Mucosa of descending colon (tissue), 3 donors: ENCODE measurements around the gene PGLYRP3. TPM values are rescaled to one million over a fixed set of nuclear protein-coding genes. Genes with fewer than 3 reads are reported as not detected.

Experiments used
- ATAC-seq: fragments of 200-7000 bp; cut with Tn5 transposase; one replicate; pipeline ENCODE4 v1.9.1; 2020; ENCODE audit warnings: mild to moderate bottlenecking, moderate library complexity
- DNase-seq, 3 donors: peaks; one replicate each; pipeline ENCODE4 v3.0.0-alpha.2; 2020
- H3K36me3 ChIP-seq: fragments of 200-600 bp; one replicate; pipeline ENCODE4 v1.8.0; 2021; ENCODE audit warnings: low read depth, mild to moderate bottlenecking
- H3K4me1 ChIP-seq: fragments of 200-600 bp; one replicate; pipeline ENCODE4 v1.8.0; 2021; ENCODE audit warnings: low read depth, mild to moderate bottlenecking
- H3K4me3 ChIP-seq: fragments of 200-600 bp; one replicate; pipeline ENCODE4 v1.8.0; 2021; ENCODE audit warnings: mild to moderate bottlenecking
- H3K9me3 ChIP-seq: fragments of 200-600 bp; one replicate; pipeline ENCODE4 v1.8.0; 2021; ENCODE audit warnings: mild to moderate bottlenecking
- CTCF ChIP-seq: fragments of 200-600 bp; IDR thresholded peaks from one replicate; pipeline ENCODE4 v1.8.0; 2022; ENCODE audit warnings: antibody characterized with exemption, mild to moderate bottlenecking
- intact Hi-C, 2 donors: fragments of 100-400 bp; cut with DNase I in 1 of 2; cut with micrococcal nuclease in 1 of 2; formaldehyde crosslinking; loops; one replicate each; pipeline versions ENCODE4 v1.11.0 to v1.11.1; 2022; cut with DNase I, micrococcal nuclease
- total RNA-seq, 3 donors: library from RNA; stranded (reverse); fragmentation: NEBNext Ultra II Directional in 2 of 3; extraction: Animal tissue kit (Norgen Biotek cat#: 25700) in 2 of 3; gene quantifications; one replicate each; pipeline versions ENCODE4 v1.2.1 to v1.2.4, GENCODE V29; 2021 to 2023
- donor health status: DM: no; HTN: no; CAD: no; lungs with moderate emphysema.
- donor health status: DM: no; HTN: no; CAD: no.
- donor health status: DM: no; HTN: yes; CAD: no.

PGLYRP3 gene
- total RNA-seq, 3 donors from 2014 or later, result not detected

DNA sequence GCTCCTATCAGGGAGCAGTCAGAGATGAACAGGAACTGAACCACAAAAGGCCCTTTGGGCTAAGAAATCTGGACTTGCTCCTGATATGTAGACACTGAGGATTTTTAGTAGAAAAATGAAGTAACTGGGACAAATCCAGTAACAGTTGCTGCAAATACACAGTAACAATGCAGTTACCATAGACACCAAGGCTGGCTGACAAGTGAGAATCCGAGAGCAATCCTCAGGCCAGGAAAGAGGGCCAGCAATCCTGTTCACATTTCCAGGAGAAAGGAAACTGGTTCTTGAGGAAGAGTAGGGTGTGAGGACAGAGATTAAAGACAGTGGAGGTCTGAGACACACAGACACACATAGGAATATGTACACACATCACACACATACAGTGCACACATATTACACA is 62.6 kb downstream of the PGLYRP3 start:
- H3K36me3 ChIP-seq, result no peaks in the 10 kb centered on the region
- no peak overlapping the region for H3K4me3 ChIP-seq
- ATAC-seq (no peak), DNase-seq (no peak)
- H3K4me1 ChIP-seq, result no peaks in the 10 kb centered on the region
- H3K9me3 ChIP-seq, result no peaks in the 10 kb centered on the region
- intact Hi-C loops, result no loop called here
- no peak for TF ChIP-seq CTCF

- no peaks in the 10 kb centered on the region for H3K9me3 ChIP-seq
- intact Hi-C loops, result no loop called here
- DNase-seq, result no peak
- H3K4me3 ChIP-seq, result no peak overlapping the region
- no peak for TF ChIP-seq CTCF
- no peaks in the 10 kb centered on the region for H3K4me1 ChIP-seq
- ATAC-seq, result no peak
- no peaks in the 10 kb centered on the region for H3K36me3 ChIP-seq
These were observed 64.4 kb downstream of the PGLYRP3 start for GRCh38 chr1:153248176-153248879.

Other genes with a start within 250 kb of the PGLYRP3 start
- not detected for gene SPRR2B, start 241.3 kb downstream of the PGLYRP3 start, total RNA-seq
- not detected for gene SPRR2E, start 218.4 kb downstream of the PGLYRP3 start, total RNA-seq
- gene SPRR2F, start 199.4 kb downstream of the PGLYRP3 start, total RNA-seq, result not detected
- not detected for gene SPRR2G, start 162.1 kb downstream of the PGLYRP3 start, total RNA-seq
- gene LELP1, start 109.5 kb downstream of the PGLYRP3 start, total RNA-seq, result not detected
- gene PRR9, start 95.4 kb downstream of the PGLYRP3 start, total RNA-seq, result not detected
- not detected for gene LORICRIN, start 53.3 kb downstream of the PGLYRP3 start, total RNA-seq
- not detected for gene PGLYRP4, start 35.9 kb upstream of the PGLYRP3 start, total RNA-seq
- gene S100A9, start 44.9 kb upstream of the PGLYRP3 start, total RNA-seq, result 100 to 1,000 TPM in 1 of 3 donors, 10 to 100 TPM in 1, 1 to 10 TPM in 1; 5.5 to 151 (median 75.0) TPM
- 1 to 10 TPM in 1 of 3 donors, under 1 TPM in 1, not detected in 1; 0.87 to 1.5 TPM for gene S100A12, start 62.7 kb upstream of the PGLYRP3 start, total RNA-seq
- gene S100A8, start 78.1 kb upstream of the PGLYRP3 start, total RNA-seq, result 10 to 100 TPM in 2 of 3 donors, 1 to 10 TPM in 1; 3.4 to 90.6 (median 22.4) TPM
- not detected for gene S100A7A, start 103.6 kb upstream of the PGLYRP3 start, total RNA-seq
- not detected for gene S100A7, start 147.7 kb upstream of the PGLYRP3 start, total RNA-seq
- gene S100A6, start 223.0 kb upstream of the PGLYRP3 start, total RNA-seq, result 1,000 to 10,000 TPM; 1,327 to 1,659 (median 1,382) TPM
- not detected for gene S100A5, start 228.0 kb upstream of the PGLYRP3 start, total RNA-seq
- 100 to 1,000 TPM in 2 of 3 donors, 10 to 100 TPM in 1; 28.9 to 176 (median 141) TPM for gene S100A4, start 232.9 kb upstream of the PGLYRP3 start, total RNA-seq
- 1 to 10 TPM in 1 of 3 donors, under 1 TPM in 1, not detected in 1; 0.85 to 2.2 TPM for gene S100A3, start 236.3 kb upstream of the PGLYRP3 start, total RNA-seq